DOHH2 (cell line): ENCODE data around the gene GYS1.
"Not testable (repeated sequence)": the region's sequence is repeated elsewhere in the genome, so short reads cannot be mapped to it uniquely, and the experiment has no call there.

ENCODE experiments used
- H3F3A ChIP-seq: fragments of 200-600 bp; sonication (generic), shearing (Covaris generic); 2 replicates; pipeline ENCODE4 v1.6.0; 2016; ENCODE audit warnings: antibody characterized with exemption, mild to moderate bottlenecking; ENCODE audit not compliant: control insufficient read depth, insufficient read depth
- H3K27ac ChIP-seq: fragments of 200-600 bp; sonication (generic); 2 replicates; pipeline ENCODE4 v1.5.1; 2014; ENCODE audit warnings: low read depth, mild to moderate bottlenecking, low read length, moderate library complexity
- H3K27me3 ChIP-seq: fragments of 200-600 bp; sonication (generic); 2 replicates; pipeline ENCODE4 v1.6.1; 2014; ENCODE audit warnings: mild to moderate bottlenecking, low read length, mixed read lengths; ENCODE audit not compliant: control insufficient read depth
- H3K36me3 ChIP-seq: fragments of 200-600 bp; sonication (generic); 2 replicates; pipeline ENCODE4 v1.6.1; 2014; ENCODE audit warnings: mild to moderate bottlenecking, low read length, moderate library complexity, mixed read lengths; ENCODE audit not compliant: control insufficient read depth
- H3K4me1 ChIP-seq: fragments of 200-600 bp; sonication (generic); 2 replicates; pipeline ENCODE4 v1.6.1; 2014; ENCODE audit warnings: mild to moderate bottlenecking, low read length, mixed read lengths; ENCODE audit not compliant: control insufficient read depth
- H3K4me2 ChIP-seq: fragments of 200-600 bp; sonication (generic); 2 replicates; pipeline ENCODE4 v1.6.0; 2014; ENCODE audit warnings: mild to moderate bottlenecking, low read length, moderate library complexity
- H3K4me3 ChIP-seq: fragments of 200-600 bp; sonication (generic); 2 replicates; pipeline ENCODE4 v1.5.1; 2014; ENCODE audit warnings: mild to moderate bottlenecking, low read length, mixed read lengths
- H3K79me2 ChIP-seq: fragments of 200-600 bp; sonication (generic); 2 replicates; pipeline ENCODE4 v1.6.1; 2014; ENCODE audit warnings: mild to moderate bottlenecking, low read length, mixed read lengths; ENCODE audit not compliant: control insufficient read depth
- H3K9me2 ChIP-seq: fragments of 200-600 bp; sonication (generic); replicated peaks from 2 replicates; pipeline ENCODE4 v1.6.1; 2014; ENCODE audit warnings: mild to moderate bottlenecking, low read length, mixed read lengths; ENCODE audit not compliant: control insufficient read depth
- H3K9me3 ChIP-seq: fragments of 200-600 bp; sonication (generic); 2 replicates; pipeline ENCODE4 v1.6.1; 2014; ENCODE audit warnings: antibody characterized with exemption, low read length, mixed read lengths; ENCODE audit not compliant: control insufficient read depth, insufficient read depth
- H4K20me1 ChIP-seq: fragments of 200-600 bp; sonication (generic); 2 replicates; pipeline ENCODE4 v1.6.0; 2014; ENCODE audit warnings: low read depth, mild to moderate bottlenecking, antibody characterized with exemption, low read length, moderate library complexity; ENCODE audit not compliant: control insufficient read depth, insufficient read depth
- EZH2phosphoT487 ChIP-seq: fragments of 200-600 bp; sonication (generic); IDR thresholded peaks from 2 replicates; pipeline ENCODE4 v1.6.1; 2017; ENCODE audit warnings: borderline replicate concordance, mild to moderate bottlenecking, antibody characterized with exemption, low read length, moderate library complexity, mixed read lengths
- TF ChIP-seq, protein P1 (sequence below): fragments of 200-600 bp; sonication (generic); IDR thresholded peaks from one replicate; pipeline ENCODE4 v1.5.1; 2014; ENCODE audit warnings: antibody characterized with exemption, mild to moderate bottlenecking, low read depth, low read length; ENCODE audit not compliant: poor library complexity, severe bottlenecking

Gene GYS1

DNA sequence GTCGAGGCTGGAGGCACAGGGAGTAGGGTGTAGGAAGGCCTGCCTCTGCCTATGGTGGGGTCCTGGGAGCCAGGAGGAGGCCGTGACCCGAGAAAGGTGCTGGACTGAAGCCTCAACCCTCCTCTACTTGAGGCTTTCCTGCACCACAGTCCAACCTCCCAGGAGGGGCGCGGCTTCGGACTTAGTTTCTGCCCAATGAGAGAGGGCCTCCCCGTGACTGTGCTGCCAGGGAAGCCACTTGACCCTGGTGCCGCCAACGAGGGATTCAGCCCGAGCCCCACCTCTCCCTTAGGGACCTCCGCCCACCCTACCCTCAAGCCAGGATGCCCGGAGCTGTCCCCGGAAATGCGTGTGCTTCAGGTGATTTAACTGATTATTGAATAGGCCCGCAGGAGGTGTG, 31.1 kb upstream of the GYS1 start, which contains the start of gene CGB3:
CGB3 (minus strand) TSS at position 101 of the 400 bp plus-strand sequence. CDS start 362 bp downstream, outside the sequence.
- not testable (repeated sequence) for H3K79me2 ChIP-seq

DNA sequence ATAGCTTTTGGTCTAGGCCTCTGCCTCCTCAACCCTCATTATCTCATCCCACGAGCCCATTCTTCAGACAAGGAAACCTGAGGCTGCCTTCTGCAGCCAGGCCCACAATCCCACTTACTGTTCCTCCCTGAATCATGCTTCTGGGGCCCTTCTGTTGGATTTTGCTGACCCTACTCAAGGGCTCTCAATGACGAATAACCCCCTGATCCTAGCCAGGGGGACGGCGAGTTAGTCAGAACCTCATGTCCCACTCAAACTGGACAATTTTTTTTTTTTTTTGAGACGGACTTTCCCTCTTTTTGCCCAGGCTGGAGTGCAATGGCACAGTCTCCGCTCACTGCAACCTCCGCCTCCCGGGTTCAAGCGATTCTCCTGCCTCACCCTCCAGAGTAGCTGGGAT, 29.0 kb upstream of the GYS1 start:
- Histone ChIP-seq H3F3A (peaks cover 3% of the 10 kb centered on the region; the same call in 1 of the 2 replicates), H3K27ac (no peak overlapping the region), H3K79me2 (no peaks in the 10 kb centered on the region), H3K9me2 (no peaks in the 10 kb centered on the region), H4K20me1 (no peaks in the 10 kb centered on the region), H3K9me3 (no peaks in the 10 kb centered on the region), H3K4me2 (no peak overlapping the region), H3K4me3 (no peak overlapping the region), H3K27me3 (peaks cover 14% of the 10 kb centered on the region), H3K36me3 (no peaks in the 10 kb centered on the region), H3K4me1 (peaks cover 45% of the 10 kb centered on the region)
- TF ChIP-seq, protein P1, sequence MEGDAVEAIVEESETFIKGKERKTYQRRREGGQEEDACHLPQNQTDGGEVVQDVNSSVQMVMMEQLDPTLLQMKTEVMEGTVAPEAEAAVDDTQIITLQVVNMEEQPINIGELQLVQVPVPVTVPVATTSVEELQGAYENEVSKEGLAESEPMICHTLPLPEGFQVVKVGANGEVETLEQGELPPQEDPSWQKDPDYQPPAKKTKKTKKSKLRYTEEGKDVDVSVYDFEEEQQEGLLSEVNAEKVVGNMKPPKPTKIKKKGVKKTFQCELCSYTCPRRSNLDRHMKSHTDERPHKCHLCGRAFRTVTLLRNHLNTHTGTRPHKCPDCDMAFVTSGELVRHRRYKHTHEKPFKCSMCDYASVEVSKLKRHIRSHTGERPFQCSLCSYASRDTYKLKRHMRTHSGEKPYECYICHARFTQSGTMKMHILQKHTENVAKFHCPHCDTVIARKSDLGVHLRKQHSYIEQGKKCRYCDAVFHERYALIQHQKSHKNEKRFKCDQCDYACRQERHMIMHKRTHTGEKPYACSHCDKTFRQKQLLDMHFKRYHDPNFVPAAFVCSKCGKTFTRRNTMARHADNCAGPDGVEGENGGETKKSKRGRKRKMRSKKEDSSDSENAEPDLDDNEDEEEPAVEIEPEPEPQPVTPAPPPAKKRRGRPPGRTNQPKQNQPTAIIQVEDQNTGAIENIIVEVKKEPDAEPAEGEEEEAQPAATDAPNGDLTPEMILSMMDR = no peak
- no peak for TF ChIP-seq EZH2phosphoT487

More for the DNA sequence above, 31.1 kb upstream of the GYS1 start, which contains the start of gene CGB3:
- H4K20me1 ChIP-seq, H3F3A ChIP-seq, H3K27me3 ChIP-seq, H3K36me3 ChIP-seq, H3K4me2 ChIP-seq, H3K4me3 ChIP-seq, H3K27ac ChIP-seq, H3K9me3 ChIP-seq, H3K9me2 ChIP-seq: not testable (repeated sequence)
- H3K4me1 ChIP-seq = peaks cover 23% of the 10 kb centered on the region

DNA sequence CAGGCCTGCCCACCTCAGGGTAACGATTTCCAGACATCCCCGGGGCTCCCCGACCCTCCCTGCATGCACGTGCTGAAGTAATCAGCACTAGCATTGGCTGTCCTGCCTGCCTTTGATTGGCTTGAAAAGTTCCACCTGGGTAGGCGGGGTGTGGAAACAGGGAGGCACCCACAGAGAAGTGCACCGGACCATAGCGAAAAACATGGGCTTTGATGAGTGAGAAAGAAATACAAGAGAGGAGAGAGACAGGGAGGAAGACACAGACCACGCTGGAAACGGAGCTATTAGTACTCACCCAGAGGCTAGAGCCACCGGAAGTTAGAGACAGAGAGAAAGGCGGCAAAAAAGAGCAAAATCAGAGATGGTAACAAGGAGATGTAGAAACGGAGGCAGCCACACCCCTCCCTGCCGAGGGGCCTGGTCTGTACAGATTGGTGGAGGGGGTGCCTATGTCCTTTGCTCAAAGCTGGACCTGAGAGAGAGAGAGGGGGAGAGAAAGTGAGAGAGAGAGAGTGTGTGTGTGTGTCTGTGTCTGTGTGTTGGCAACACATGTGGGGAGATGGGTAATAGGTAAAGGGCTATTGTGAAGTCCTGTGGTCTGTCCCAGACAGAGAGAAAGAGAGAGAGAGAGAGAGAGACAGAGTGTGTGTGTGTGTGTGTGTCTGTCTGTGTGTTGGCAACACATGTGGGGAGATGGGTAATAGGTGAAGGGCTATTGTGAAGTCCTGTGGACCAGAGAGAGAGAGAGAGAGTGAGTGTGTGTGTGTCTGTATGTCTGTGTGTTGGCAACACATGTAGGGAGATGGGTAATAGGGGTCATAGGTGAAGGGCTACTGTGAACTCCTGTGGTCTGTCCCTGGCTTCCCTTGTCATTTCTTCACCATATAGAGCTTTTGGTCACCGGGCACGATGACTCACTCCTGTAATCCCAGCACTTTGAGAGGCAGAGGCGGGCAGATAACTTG, 28.1 kb upstream of the GYS1 start:
- H3K9me2 ChIP-seq = no peaks in the 10 kb centered on the region
- H3K4me1 ChIP-seq = peaks cover 45% of the 10 kb centered on the region

More for the DNA sequence above, 28.1 kb upstream of the GYS1 start:
- peaks cover 3% of the 10 kb centered on the region; the same call in 1 of the 2 replicates for H3F3A ChIP-seq
- H4K20me1 ChIP-seq = no peaks in the 10 kb centered on the region
- H3K27me3 ChIP-seq = peaks cover 14% of the 10 kb centered on the region
- no peaks in the 10 kb centered on the region for H3K79me2 ChIP-seq
- H3K4me2 ChIP-seq = peak overlapping the region; percentile 62
- TF ChIP-seq EZH2phosphoT487 = no peak
- TF ChIP-seq, protein P1 = no peak
- peaks cover 2% of the 10 kb centered on the region; the same call in 1 of the 2 replicates for H3K36me3 ChIP-seq
- peak overlapping the region; percentile 39 for H3K4me3 ChIP-seq
- no peaks in the 10 kb centered on the region for H3K9me3 ChIP-seq
- no peak overlapping the region for H3K27ac ChIP-seq
